COLO829 (cell line): Measurements from ENCODE around the gene ARPIN.
"Not testable (repeated sequence)": the region's sequence is repeated elsewhere in the genome, so short reads cannot be mapped to it uniquely, and the experiment has no call there.

Experiments used
- DNase-seq: peaks from one replicate; pipeline ENCODE4 v3.0.0; 2012; ENCODE audit warnings: low spot score

Gene ARPIN

DNA sequence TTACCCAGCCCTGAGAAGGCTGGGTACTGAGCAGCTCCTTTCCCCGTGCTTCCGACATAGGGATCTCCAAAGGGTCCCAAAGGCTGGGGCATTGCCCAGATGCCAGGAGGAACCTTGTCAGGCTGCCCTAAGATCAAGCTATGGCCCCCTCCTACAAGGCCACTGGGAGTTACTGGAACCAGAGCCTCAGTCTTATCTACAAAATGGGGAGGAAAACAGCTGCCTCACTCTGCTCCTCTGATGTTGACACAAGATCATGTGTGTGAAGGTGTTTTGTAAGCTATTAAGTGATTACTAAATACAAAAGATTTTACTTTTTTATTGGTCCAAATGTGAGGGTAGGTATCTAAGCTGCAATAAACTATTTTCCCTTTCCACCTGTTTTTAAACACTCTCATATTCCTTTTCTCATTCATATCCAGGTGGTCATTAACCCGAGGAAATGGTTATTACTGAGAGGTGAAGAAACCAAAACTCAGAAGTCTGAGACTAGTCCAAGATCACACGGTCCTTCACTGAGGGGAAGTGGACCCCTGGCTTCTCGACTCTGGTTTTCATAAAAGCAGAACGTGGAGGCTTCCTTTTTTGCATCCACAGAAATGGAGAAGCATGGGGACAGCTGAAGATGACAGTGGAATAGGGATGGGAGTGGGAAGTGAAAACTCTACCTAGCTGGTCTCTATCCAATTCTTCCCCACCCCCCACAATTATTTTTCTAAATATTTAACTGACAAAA, 1.7 kb downstream of the ARPIN start:
- no peak for DNase-seq

DNA sequence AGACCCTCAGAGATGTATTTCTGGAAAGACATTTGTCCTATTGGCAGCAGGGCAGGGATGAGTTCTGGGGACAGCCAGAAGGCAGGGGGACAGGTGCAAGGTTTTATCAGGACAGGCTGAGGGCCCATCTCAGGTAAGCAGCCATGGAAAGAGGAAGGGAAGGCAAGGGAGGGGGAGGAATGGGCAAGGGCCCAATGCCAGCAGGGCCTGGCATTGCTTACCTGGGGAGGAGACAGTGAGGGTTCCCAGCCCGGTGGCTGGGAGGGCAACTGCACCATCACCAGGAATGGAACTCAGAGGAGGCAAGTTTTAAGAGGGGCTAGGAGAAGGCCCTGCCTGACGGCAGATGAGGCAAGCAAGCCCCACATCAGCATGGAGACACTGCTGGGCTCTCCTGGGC, 3.1 kb downstream of the ARPIN start:
- no peak for DNase-seq

DNA sequence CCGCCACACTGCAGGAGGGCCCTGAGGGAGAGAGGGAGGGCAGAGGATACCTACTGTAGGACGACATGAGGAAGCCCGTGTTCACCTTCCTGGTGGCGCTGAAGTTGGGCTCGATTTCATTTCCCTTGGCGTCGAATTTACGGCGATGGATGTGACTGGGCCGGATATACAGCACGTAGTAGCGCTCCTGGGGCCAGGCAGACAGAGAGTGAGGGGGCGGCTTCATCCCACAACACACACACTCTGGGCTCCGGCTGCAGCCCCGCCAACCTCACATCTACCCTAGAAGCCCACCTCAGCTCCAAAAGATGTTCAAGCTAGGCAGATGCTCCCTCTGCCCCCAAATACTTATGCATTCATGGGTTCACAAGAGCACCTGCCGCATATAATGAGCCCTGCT, 4.5 kb downstream of the ARPIN start:
- no peak for DNase-seq

DNA sequence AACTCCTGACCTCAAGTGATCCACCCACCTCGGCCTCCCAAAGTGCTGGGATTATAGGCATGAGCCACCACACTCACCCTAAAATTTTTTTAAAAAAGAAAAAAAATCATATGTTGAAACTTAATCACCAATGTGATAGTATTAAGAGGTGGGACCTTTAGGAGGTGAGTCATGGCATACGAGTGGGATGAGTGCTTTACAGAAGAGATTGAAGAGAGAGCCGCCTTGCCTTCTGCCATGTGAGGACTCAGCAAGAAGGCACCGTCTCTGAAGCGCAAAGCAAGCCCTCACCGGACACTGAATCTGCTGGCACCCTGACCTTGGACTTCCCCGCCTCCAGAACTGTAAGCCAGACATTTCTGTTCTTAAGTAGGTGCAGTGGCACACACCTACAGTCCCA, 5.5 kb downstream of the ARPIN start:
- no peak for DNase-seq

DNA sequence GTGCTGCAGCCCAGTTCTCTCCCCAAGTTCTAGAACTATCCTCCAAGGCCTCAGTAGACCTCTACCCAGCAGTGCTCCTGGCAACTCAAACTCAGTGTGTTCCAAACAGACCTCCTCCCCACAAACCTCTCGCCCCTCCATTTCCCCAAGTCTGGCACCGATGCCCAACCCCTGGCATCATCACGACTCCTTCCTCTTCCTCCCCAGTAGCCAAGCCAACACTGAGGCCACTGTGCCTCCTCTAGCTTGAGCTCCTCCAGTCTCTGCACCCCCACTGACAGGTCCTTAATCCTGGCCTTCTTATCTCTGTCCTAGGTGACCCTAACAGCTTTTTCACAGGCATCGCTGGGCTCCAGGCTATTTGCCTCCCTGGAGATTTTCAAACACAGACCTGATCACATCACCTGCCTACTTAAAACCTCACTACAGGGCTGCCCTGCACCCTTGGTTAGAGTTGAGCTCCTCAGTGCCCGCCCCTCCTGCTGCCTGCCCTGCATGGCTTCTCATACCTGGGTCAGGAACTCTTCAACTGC, 6.8 kb downstream of the ARPIN start:
- no peak for DNase-seq

DNA sequence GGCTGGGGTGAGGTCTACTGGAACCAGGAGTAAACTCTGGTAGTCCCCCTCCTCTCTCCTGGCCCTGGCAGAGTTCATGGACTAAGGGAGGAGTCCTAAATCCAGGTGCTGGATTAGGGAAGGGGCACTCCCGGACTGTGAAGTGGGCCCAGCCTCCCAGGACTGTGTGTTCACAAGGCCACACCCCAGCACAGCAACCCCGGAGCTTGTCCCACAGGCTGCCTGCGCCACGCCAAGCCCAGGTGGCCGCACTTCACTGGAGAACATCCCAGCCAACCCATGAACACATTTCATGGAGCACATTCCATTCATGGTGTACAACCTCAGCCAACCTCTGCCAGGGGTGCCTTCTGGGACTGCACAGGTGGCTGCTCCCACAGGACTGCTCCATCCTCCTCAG, 8.2 kb downstream of the ARPIN start:
- DNase-seq, result no peak

DNA sequence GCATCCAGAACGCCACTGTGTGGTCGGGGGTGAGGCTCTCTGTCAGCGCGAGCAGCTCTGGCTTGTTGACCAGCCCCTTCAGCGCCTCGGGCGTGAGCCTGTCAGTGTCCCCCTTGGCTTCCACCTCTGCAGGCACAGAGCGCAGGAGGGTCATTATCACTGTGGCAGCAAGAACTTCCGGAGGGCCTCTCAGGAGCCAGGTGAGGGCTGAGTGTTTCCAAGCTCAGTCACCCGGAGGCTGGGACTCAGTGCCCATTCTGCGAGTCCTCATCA, 9.0 kb downstream of the ARPIN start:
- no peak for DNase-seq

DNA sequence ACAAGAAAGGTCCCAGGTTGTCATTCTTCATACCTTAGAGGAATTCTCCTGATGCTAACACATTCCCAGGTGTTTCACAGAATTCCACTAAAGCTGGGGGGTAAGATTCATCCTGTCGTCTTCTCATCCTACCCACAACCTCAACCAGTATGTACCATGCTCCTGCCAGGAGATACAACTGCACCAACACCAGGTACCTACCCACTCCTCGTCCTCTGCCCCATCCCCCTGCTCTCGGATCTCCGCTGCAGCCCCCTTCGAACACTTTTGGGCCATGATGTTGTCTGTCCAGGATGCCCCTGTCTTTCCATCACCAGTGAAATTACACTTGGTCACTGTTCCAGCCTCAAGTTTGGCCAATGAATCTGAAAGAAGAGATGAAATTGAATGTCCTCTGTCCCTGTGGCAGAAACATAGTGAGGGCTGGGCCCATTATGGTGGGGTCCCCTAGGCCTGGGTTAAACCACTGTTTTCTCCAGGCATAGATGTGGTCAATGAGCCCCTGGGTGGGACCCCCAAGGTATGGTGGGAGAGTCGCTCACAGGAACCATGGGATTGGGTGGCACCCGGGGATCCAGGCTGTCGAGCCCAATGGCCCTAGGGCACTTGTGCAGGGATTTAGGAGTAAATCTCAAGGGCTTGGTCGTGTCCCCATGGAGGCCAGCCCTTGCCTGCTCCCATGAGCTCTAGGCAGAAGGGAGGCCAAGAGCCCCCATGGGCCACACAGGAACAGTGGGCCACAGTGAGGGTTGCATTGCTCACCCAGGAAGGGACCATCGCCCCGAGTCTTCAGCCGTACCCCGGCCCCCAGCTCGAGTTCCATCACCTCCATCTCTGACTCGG, 9.5 kb downstream of the ARPIN start:
- DNase-seq, result no peak

DNA sequence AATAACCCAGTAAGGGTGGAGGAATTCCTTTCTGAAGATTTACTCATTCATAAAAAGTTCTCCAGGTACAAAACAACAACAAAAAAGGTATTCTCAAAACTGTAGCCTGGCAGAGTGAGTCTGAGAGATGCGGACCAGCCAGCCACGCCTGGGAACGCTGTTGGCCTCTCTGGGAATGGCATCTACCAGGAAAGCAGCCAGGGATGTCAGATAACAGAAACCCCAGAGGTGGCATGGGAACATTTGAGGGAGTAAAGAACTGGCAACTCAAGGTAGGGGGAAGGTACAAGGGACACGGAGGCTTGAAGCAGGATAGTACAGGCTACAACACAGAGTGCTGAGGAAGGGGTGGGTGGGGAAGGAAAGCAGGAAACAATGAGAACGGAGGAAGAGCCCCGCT, 11.9 kb downstream of the ARPIN start:
- DNase-seq, result no peak

DNA sequence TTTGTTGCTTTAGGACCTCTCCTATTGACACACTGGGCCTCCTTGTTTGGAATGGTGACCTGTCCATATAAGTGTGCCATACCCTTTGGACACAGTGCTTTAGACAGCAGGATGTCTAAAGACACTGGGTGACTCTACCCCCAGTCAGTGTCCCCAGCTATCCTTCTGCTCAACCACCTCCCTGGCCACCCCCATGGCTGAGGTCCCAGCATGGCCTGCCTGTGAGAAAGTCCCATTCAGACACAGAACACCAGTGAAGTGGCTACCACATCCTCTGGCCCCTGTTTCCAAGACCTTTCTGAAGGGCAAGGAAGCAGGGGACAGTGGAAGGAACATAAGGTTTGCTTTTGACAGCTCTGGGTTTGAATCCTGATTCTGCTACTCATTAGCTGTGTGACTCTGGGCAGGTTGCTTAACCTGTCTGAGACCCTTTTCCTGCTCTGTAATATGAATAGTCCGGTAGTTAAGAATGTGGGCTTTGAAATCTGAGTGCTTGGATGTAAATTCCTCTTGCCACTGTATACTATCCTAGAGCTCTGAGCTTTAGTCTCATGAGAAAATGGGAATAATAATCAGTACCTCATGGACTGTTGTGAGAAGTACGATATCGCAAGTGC, 12.7 kb downstream of the ARPIN start:
- no peak for DNase-seq

DNA sequence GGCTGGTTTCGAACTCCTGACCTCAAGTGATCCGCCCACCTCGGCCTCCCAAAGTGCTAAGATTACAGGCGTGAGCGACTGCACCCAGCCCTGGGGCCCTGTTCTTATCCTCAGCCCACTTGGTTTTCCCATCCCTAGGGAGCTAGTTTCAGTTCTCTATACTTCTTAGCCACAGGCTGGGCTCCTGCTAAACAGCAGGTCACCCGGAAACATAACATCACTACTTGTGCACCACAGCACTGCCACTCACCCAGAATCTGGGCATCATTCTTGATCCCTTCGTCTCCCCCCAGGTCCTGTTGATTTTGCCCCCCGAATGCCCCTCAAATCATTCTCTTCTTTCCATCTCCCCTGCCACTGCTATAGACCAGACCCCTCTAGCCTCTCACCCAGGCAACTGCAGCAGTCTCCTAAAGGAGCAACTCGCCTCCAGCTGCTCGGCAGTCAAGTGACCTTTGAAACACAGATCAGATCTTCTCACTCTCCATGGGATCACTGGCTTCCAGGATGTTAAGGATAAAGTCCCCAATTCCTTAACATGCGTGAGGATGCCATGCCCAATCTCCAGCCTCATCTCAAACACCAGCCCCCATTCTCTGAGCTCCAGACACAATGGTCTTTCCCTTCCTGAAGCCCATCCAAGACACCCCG, 13.3 kb downstream of the ARPIN start:
- DNase-seq, result no peak

DNA sequence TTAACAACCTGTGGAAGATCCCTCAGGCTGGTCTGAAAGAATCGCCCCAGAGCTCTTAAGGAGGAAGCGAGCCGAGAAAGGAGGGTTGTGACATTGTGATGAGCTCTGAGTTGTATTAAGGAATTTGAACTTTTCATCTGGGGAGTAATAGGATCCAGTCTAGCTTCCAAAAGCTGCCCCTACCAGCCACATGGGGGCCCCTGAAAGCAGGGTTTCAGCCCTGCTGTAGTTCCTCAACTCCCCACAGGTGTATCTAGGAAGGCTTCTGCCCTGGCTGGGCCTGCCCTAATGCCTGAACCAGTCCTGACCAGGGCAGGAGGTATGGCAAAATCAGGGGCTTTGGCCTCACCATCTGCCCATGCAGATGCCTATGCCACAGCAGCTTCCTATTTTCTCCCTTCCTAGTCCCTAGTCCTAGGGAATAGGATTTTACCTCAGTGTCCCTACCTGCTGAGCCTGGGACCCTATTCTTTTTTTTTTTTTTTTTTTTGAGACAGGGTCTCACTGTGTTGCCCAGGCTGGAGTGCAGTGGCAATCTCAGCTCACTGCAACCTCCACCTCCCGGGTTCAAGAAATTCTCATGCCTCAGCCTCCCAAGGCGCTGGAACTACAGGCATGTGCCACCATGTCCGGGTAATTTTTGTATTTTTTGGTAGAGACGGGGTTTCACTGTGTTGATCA, 14.0 kb downstream of the ARPIN start:
- peak; percentile 30 for DNase-seq

DNA sequence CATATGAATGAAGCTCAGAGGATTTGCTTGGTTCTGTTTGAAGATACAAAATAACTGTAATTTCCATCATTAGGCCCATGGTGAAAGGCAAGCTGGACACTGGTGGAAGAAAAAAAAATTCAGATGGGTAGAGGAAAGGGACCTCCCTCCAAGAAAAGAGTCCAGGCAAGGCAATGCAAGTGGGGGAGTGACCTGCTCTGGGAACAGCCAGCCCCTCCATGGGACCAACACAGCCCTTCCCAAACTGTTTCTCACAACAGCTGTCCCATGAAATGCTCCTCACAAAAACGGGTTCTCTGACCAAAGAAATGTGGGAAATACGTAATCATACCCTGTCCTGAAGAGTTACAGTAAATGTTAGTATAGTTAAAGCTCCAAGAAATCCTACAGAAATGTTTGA, 14.6 kb downstream of the ARPIN start:
- DNase-seq, result no peak

DNA sequence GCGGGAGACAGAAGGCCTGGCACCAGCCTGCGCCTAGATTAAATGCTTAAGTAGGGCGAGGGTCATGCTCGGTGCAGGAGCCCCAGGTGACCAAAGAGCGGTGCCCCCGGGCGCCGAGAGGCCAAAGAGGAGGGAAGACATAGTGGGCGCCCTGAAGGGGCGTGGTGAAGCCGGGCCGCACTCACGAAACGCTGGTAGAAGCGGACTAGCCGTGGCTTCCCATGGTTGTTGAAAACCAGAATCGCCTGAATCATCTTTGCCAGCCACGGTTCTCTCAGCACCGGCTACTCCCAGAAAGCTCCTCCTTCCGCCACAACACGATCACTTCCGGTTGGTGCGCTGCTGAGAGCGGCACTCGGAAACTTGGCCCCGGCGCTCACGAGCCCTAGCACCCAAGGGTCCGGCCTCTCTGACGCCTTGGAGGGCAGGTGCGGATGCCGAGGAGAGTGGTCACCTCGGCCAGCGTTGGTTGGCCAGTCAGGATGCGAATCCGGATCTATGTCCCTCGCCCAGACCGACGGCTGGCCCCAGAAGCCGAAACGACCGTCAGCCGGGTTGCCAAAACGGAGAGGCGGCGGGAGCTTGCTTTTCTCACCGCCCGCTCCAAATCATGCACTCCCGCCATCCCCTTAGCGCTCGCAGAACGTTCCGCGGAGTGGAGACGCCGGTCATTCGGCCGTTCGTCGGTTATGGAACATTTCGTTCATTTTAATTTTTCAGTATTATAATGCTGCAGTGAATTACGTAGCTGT, 18.9 kb downstream of the ARPIN start, which contains the start of gene AP3S2:
TSS of gene AP3S2 (minus strand) at position 299 of the 752 bp plus-strand sequence. CDS start at position 254, 45 bp downstream.
- DNase-seq, result peak; percentile 90

DNA sequence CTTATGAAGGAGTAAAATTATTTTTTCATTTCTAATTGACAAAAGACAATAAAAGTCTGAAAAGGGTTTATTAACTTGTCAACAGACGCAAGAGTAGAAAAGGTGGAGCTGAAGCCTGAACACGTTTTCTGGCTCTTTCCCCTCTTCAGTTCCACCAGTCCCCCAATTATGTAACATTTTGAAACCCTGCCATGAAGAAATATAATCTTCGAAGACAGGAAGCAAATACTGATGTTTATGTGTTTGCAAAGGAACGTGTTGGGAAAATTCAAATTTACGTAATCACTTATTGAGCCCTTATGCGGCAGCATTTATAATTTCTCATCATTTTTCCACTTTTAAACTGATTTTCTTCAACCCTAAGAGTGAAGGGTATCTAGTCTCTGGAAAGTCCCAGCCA, 19.7 kb downstream of the ARPIN start:
- no peak for DNase-seq

DNA sequence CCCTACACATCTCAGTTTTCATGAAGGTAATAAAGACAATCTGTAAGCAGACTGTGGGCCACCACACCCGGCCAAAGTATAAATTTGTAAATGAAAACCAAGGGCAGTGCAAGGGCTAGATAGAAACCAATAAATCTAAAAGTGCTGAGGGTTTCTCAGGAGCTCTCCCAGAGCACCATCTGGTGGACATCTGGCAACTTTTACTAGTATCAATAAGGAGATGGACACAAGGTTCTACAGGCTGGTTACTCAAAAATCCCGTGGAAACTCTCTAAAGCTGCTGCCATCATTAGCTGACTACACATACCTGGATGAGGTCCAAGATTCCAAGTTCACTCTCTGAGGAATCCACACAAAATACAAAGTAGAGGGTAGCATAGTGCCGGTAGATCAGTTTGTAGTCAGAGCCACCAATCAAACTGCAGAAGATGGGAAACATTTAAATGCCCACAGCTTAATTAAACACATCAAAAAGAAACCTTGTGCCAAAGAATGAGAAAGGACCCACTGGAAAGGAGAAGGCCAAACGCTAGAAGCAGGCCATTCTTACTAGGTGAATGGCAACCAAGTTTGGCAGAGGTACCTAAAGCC, 24.4 kb downstream of the ARPIN start:
- DNase-seq, result no peak

DNA sequence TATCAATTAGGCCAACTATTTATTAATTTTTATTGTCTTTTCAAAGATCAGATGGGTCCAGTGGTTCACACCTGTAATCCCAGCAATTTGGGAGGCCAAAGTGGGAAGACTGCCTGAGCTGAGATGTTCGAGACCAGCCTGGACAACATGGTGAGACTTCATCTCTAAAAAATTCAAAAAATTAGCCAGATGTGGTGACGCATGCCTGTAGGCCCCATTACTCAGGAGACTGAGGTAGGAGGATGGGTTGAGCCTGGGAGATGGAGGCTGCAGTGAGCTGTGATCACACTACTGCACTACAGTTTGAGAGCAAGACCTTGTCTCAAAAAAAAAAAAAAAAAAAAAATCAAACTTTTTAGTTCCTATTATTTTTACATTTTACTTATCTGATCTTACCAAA, 27.1 kb downstream of the ARPIN start:
- DNase-seq, result no peak

DNA sequence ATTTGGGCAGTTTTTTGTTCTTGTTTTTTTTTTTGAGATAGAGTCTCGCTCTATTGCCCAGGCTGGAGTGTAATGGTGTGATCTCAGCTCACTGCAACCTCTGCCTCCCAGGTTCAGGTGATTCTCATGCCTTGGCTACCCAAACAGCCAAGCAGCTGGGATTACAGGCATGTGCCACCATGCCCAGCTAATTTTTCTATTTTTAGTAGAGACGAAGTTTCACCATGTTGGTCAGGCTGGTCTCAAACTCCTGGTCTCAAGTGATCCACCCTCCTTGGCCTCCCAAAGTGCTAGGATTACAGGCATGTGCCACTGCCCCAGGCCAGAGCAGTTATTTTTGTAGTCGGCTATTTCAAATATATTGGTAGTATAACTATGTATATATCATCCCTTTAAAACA, 27.6 kb downstream of the ARPIN start:
- not testable (repeated sequence) for DNase-seq

DNA sequence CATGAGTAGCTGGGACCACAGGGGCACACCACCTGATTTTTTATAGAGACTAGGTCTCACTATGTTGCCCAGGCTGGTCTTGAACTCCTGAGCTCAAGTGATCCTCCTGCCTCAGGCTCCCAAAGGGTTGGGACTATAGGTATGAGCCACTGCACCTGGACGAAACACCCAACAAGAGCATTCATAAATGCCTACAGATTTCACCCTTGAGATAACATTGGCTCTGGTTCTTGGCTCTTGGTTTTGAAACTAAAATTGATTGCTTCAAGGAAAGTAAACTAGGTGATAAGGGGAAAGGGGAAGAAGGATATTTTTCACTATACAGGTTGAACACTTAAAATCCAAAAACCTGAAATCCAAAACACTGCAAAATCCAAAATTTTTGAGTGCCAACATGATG, 29.2 kb downstream of the ARPIN start:
- no peak for DNase-seq

DNA sequence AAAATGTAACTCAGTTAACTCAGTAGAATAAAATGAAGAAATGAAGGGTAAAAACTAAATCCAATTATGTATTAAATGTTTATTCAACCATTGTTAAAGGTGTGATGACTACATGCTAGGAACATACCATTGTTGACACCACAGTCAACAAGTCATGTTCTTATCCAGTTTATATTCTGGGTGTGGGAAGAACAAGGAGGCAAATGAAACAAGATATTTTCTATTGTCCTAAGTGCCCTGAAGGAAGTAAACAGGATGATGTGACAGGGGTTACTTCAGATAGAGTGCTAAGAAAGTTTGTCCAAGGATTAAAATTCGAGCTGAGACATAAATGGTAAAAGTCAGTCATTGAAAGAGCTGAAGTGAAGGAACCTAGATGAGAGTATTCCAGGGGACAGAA, 32.0 kb downstream of the ARPIN start:
- DNase-seq, result no peak

DNA sequence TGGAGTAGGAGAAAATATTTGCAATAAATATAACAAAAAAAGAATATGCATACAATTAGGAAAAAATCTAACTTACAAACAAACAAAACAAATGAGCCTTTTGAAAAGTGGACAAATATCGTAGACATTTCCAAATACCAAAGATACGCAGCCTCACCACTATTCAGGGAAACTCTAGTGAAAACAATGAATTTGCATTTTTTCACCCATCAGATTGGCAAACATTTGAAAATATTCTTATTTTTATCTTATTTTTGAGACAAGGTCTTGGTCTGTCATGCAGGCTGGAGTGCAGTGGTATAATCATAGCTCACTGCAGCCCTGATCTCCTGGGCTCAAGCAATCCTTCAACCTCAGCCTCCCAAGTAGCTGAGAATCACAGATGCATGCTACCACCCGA, 34.4 kb downstream of the ARPIN start:
- no peak for DNase-seq
